Ectodermal cell (in vitro differentiated cells): Measurements from ENCODE around the gene SPATA19.

Source experiments
- H3K27ac ChIP-seq: 2 replicates; pipeline ENCODE4 v1.7.0; 2013; ENCODE audit warnings: mild to moderate bottlenecking, low read depth, low read length; ENCODE audit not compliant: insufficient read depth, poor library complexity, severe bottlenecking
- H3K27me3 ChIP-seq: 2 replicates; pipeline ENCODE4 v1.7.0; 2013; ENCODE audit warnings: mild to moderate bottlenecking, low read length; ENCODE audit not compliant: insufficient read depth, control insufficient read depth, poor library complexity, severe bottlenecking
- H3K36me3 ChIP-seq: one replicate; pipeline ENCODE4 v1.7.0; 2013; ENCODE audit warnings: low read length; ENCODE audit not compliant: control insufficient read depth, insufficient read depth
- H3K4me1 ChIP-seq: one replicate; pipeline ENCODE4 v1.7.0; 2013; ENCODE audit warnings: low read length; ENCODE audit not compliant: control insufficient read depth, insufficient read depth
- H3K4me3 ChIP-seq: 2 replicates; pipeline ENCODE4 v1.7.0; 2013; ENCODE audit warnings: low read depth, low read length, control low read depth; ENCODE audit not compliant: insufficient read depth
- H3K9me3 ChIP-seq: 2 replicates; pipeline ENCODE4 v1.7.0; 2013; ENCODE audit warnings: mild to moderate bottlenecking, low read length, moderate library complexity; ENCODE audit not compliant: control insufficient read depth
- WGBS, 2 experiments: methylation state at CpG; one replicate each; pipeline ENCODE4 v1.1.7; 2013; ENCODE audit warnings: missing lambda C conversion rate in 2 of 2; 5-methylcytosine and 5-hydroxymethylcytosine counted together

Gene SPATA19

GRCh38 chr11:133818302-133818701, 27.0 kb downstream of the SPATA19 start:
- Histone ChIP-seq H3K27ac (no peak overlapping the region), H3K9me3 (no peaks in the 10 kb centered on the region), H3K4me1 (peaks cover 5% of the 10 kb centered on the region), H3K4me3 (no peak overlapping the region), H3K27me3 (no peaks in the 10 kb centered on the region), H3K36me3 (no peaks in the 10 kb centered on the region)
- WGBS, 2 experiments, result 95 to 97% methylated on average over 12 of the region's 12 CpGs

- no peak overlapping the region for H3K27ac ChIP-seq
- peaks cover 5% of the 10 kb centered on the region for H3K4me1 ChIP-seq
- no peaks in the 10 kb centered on the region for H3K36me3 ChIP-seq
- no peaks in the 10 kb centered on the region for H3K27me3 ChIP-seq
- WGBS, 2 experiments, result 94 to 95% methylated on average over 7 of the region's 7 CpGs
- no peaks in the 10 kb centered on the region for H3K9me3 ChIP-seq
- no peak overlapping the region for H3K4me3 ChIP-seq
These were observed 27.9 kb downstream of the SPATA19 start for GRCh38 chr11:133817449-133817848.

GRCh38 chr11:133816146-133816870, 29.0 kb downstream of the SPATA19 start:
- no peaks in the 10 kb centered on the region for H3K36me3 ChIP-seq
- 84 to 93% methylated on average over 5 of the region's 5 CpGs for WGBS, 2 experiments
- no peak overlapping the region for H3K4me3 ChIP-seq

GRCh38 chr11:133815636-133816035, 29.7 kb downstream of the SPATA19 start:
- Histone ChIP-seq H3K9me3 (no peaks in the 10 kb centered on the region), H3K27me3 (no peaks in the 10 kb centered on the region), H3K27ac (no peak overlapping the region), H3K4me3 (no peak overlapping the region), H3K4me1 (peaks cover 18% of the 10 kb centered on the region), H3K36me3 (no peaks in the 10 kb centered on the region)
- WGBS, 2 experiments, result 86 to 90% methylated on average over 5 of the region's 5 CpGs

More at GRCh38 chr11:133816146-133816870, 29.0 kb downstream of the SPATA19 start:
- peaks cover 13% of the 10 kb centered on the region for H3K4me1 ChIP-seq
- H3K27me3 ChIP-seq, result no peaks in the 10 kb centered on the region
- H3K9me3 ChIP-seq, result no peaks in the 10 kb centered on the region
- H3K27ac ChIP-seq, result no peak overlapping the region

GRCh38 chr11:133814588-133815100, 30.7 kb downstream of the SPATA19 start:
- Histone ChIP-seq H3K9me3 (no peaks in the 10 kb centered on the region), H3K36me3 (no peaks in the 10 kb centered on the region), H3K27me3 (no peaks in the 10 kb centered on the region), H3K4me1 (peaks cover 22% of the 10 kb centered on the region), H3K27ac (no peak overlapping the region), H3K4me3 (no peak overlapping the region)
- WGBS, 2 experiments, result 91 to 93% methylated on average over 8 of the region's 8 CpGs

GRCh38 chr11:133811850-133812685, 33.2 kb downstream of the SPATA19 start:
- peaks cover 35% of the 10 kb centered on the region for H3K4me1 ChIP-seq
- 78 to 80% methylated on average over 10 of the region's 10 CpGs for WGBS, 2 experiments
- no peak overlapping the region for H3K4me3 ChIP-seq
- H3K9me3 ChIP-seq, result no peaks in the 10 kb centered on the region
- no peaks in the 10 kb centered on the region for H3K36me3 ChIP-seq
- no peak overlapping the region for H3K27ac ChIP-seq
- H3K27me3 ChIP-seq, result no peaks in the 10 kb centered on the region

- no peaks in the 10 kb centered on the region for H3K27me3 ChIP-seq
- 92 to 93% methylated on average over 7 of the region's 7 CpGs for WGBS, 2 experiments
- no peak overlapping the region for H3K27ac ChIP-seq
- no peak overlapping the region for H3K4me3 ChIP-seq
- no peaks in the 10 kb centered on the region for H3K9me3 ChIP-seq
- no peaks in the 10 kb centered on the region for H3K36me3 ChIP-seq
- peaks cover 35% of the 10 kb centered on the region for H3K4me1 ChIP-seq
These were observed 34.5 kb downstream of the SPATA19 start for GRCh38 chr11:133810766-133811165.

GRCh38 chr11:133809569-133810491, 35.5 kb downstream of the SPATA19 start:
- Histone ChIP-seq H3K9me3 (no peaks in the 10 kb centered on the region), H3K4me1 (peaks cover 35% of the 10 kb centered on the region), H3K27ac (no peak overlapping the region), H3K36me3 (no peaks in the 10 kb centered on the region), H3K4me3 (no peak overlapping the region), H3K27me3 (no peaks in the 10 kb centered on the region)
- WGBS, 2 experiments, result 60 to 62% methylated on average over 23 of the region's 23 CpGs

- Histone ChIP-seq H3K36me3 (no peaks in the 10 kb centered on the region), H3K4me1 (peaks cover 35% of the 10 kb centered on the region), H3K27ac (no peak overlapping the region), H3K27me3 (no peaks in the 10 kb centered on the region), H3K9me3 (no peaks in the 10 kb centered on the region), H3K4me3 (no peak overlapping the region)
- WGBS, 2 experiments, result 84 to 85% methylated on average over 13 of the region's 13 CpGs
These were observed 36.7 kb downstream of the SPATA19 start for GRCh38 chr11:133808393-133809140.
